CD4-positive, CD25-positive, alpha-beta regulatory T cell (primary cell): ENCODE measurements around the gene COA1. TPM values are rescaled to one million over a fixed set of nuclear protein-coding genes. Genes with fewer than 3 reads are reported as not detected.

ENCODE experiments used
- ATAC-seq, 2 donors: fragments of 150-1000 bp; cut with Tn5 transposase; one replicate each; pipeline ENCODE4 v1.10.0; 2021; ENCODE audit warnings: low read depth in 2 of 2, moderate number of reproducible peaks in 2 of 2, moderate library complexity in 1 of 2
- DNase-seq, 3 donors: peaks; one replicate each; pipeline versions ENCODE4 v3.0.0 to v3.0.0-alpha.2; 2012 to 2022; ENCODE audit warnings: mixed read lengths in 1 of 3
- H3K27ac ChIP-seq: one replicate; pipeline ENCODE4 v1.7.0; 2013; ENCODE audit warnings: mild to moderate bottlenecking, low read length; ENCODE audit not compliant: insufficient read depth, poor library complexity, severe bottlenecking
- H3K27me3 ChIP-seq: one replicate; pipeline ENCODE4 v1.7.0; 2013; ENCODE audit warnings: low read length; ENCODE audit not compliant: control insufficient read depth, insufficient read depth
- H3K36me3 ChIP-seq: one replicate; pipeline ENCODE4 v1.7.0; 2013; ENCODE audit warnings: mild to moderate bottlenecking, low read length, moderate library complexity; ENCODE audit not compliant: control insufficient read depth, insufficient read depth
- H3K4me1 ChIP-seq: 2 replicates; pipeline ENCODE4 v1.7.0; 2013; ENCODE audit warnings: mild to moderate bottlenecking, low read length; ENCODE audit not compliant: insufficient read depth, control insufficient read depth, poor library complexity, severe bottlenecking
- H3K4me3 ChIP-seq: one replicate; pipeline ENCODE4 v1.7.0; 2013; ENCODE audit warnings: low read depth, mild to moderate bottlenecking, low read length, moderate library complexity
- H3K9me3 ChIP-seq, 2 experiments: 1 replicate in 1 of 2; 2 replicates in 1 of 2; pipeline ENCODE4 v1.7.0; 2013; ENCODE audit warnings: low read length in 2 of 2, mild to moderate bottlenecking in 1 of 2, moderate library complexity in 1 of 2; ENCODE audit not compliant: control insufficient read depth in 2 of 2
- H3K27ac Mint-ChIP-seq, 3 donors: one replicate each; pipeline ENCODE4 v1.8.0; 2020 to 2022; ENCODE audit warnings: mild to moderate bottlenecking in 3 of 3, mixed read lengths in 3 of 3, moderate library complexity in 2 of 3
- H3K27me3 Mint-ChIP-seq: one replicate; pipeline ENCODE4 v1.8.0; 2022; ENCODE audit warnings: mild to moderate bottlenecking, mixed read lengths
- H3K36me3 Mint-ChIP-seq: one replicate; pipeline ENCODE4 v1.8.0; 2020; ENCODE audit warnings: mixed read lengths
- H3K4me1 Mint-ChIP-seq, 4 donors: one replicate each; pipeline ENCODE4 v1.8.0; 2020 to 2022; ENCODE audit warnings: mixed read lengths in 4 of 4, mild to moderate bottlenecking in 1 of 4
- H3K4me3 Mint-ChIP-seq, 4 donors: one replicate each; pipeline ENCODE4 v1.8.0; 2020 to 2022; ENCODE audit warnings: mild to moderate bottlenecking in 4 of 4, mixed read lengths in 4 of 4, moderate library complexity in 3 of 4
- H3K9me3 Mint-ChIP-seq, 7 donors: one replicate each; pipeline ENCODE4 v1.8.0; 2020 to 2022; ENCODE audit warnings: mixed read lengths in 7 of 7, mild to moderate bottlenecking in 3 of 7, moderate library complexity in 2 of 7
- polyA plus RNA-seq, 4 donors: library from polyadenylated mRNA; unstranded; fragments of 300-500 nt; fragmentation: Illumina TruSeq; gene quantifications; one replicate each; pipeline ENCODE4 v1.2.3, GENCODE V29; 2021
- total RNA-seq: library from RNA; stranded (reverse); gene quantifications from one replicate; pipeline ENCODE4 v1.2.3, GENCODE V29; 2022

COA1 gene
- total and polyA plus RNA-seq, 5 donors from 2014 or later: 41.3 to 65.8 (median 48.6) TPM

- H3K4me3 ChIP-seq: no peak overlapping the region
- no peaks in the 10 kb centered on the region for H3K9me3 ChIP-seq
- peaks cover 78% of the 10 kb centered on the region for H3K36me3 ChIP-seq
- no peak for DNase-seq
- peaks cover 42% of the 10 kb centered on the region for H3K4me1 ChIP-seq
- Mint-ChIP-seq H3K27me3 (no peaks in the 10 kb centered on the region), H3K27ac (peak overlapping the region in 2 of 3 donors; percentile 57 to 63), H3K4me3 (no peak overlapping the region), H3K4me1 (peaks cover 58 to 88% (median 66%) of the 10 kb centered on the region in 4 donors), H3K9me3 (no peaks in the 10 kb centered on the region), H3K36me3 (peaks cover 46% of the 10 kb centered on the region)
- H3K27me3 ChIP-seq: no peaks in the 10 kb centered on the region
- no peak overlapping the region for H3K27ac ChIP-seq
- no peak for ATAC-seq
Measured at GRCh38 chr7:43626695-43627094, 102.6 kb downstream of the COA1 start.

GRCh38 chr7:43625980-43626379, 103.3 kb downstream of the COA1 start:
- Histone ChIP-seq H3K36me3 (peaks cover 79% of the 10 kb centered on the region), H3K4me1 (peaks cover 49% of the 10 kb centered on the region), H3K27me3 (no peaks in the 10 kb centered on the region), H3K4me3 (peak overlapping the region; percentile 9), H3K9me3 (no peaks in the 10 kb centered on the region), H3K27ac (peak overlapping the region; percentile 61)
- no peak for DNase-seq
- peak overlapping the region; percentile 57 to 83 (median 70) for H3K27ac Mint-ChIP-seq
- no peaks in the 10 kb centered on the region for H3K9me3 Mint-ChIP-seq
- H3K27me3 Mint-ChIP-seq: no peaks in the 10 kb centered on the region
- peak overlapping the region in 3 of 4 donors; percentile 8 to 42 (median 14) for H3K4me3 Mint-ChIP-seq
- peaks cover 60 to 87% (median 66%) of the 10 kb centered on the region in 4 donors for H3K4me1 Mint-ChIP-seq
- ATAC-seq: no peak
- H3K36me3 Mint-ChIP-seq: peaks cover 42% of the 10 kb centered on the region

DNA sequence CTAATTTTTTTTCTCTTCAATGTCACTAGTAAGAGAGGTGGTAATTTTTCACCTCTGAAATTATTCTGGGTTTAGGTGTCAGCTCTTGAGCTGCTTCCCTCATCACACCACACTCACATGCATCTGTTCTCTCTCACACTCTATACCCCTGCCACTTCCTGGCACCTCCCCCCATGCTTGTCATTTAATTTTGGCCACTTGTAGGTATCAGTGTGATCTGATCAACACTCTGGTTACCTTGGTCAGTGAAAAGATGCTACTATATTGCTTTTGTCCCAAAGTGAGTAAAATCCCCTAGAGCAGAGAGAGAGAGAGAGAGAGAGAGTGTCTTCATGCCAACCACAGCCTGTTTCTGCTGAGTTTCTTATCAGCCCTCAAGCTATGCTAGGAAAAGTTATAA, 103.9 kb downstream of the COA1 start:
- peak overlapping the region; percentile 8 to 49 (median 24) for H3K4me3 Mint-ChIP-seq
- peak overlapping the region; percentile 9 for H3K4me3 ChIP-seq
- DNase-seq (peak in 2 of 3 donors; percentile 46 to 55), ATAC-seq (peak; percentile 72 to 83)
- H3K36me3 ChIP-seq: peaks cover 77% of the 10 kb centered on the region
- peaks cover 51% of the 10 kb centered on the region for H3K4me1 ChIP-seq
- peak overlapping the region; percentile 57 to 83 (median 70) for H3K27ac Mint-ChIP-seq
- no peaks in the 10 kb centered on the region for H3K9me3 Mint-ChIP-seq
- H3K4me1 Mint-ChIP-seq: peaks cover 54 to 86% (median 63%) of the 10 kb centered on the region in 4 donors
- no peaks in the 10 kb centered on the region for H3K9me3 ChIP-seq
- no peaks in the 10 kb centered on the region for H3K27me3 ChIP-seq
- H3K27me3 Mint-ChIP-seq: no peaks in the 10 kb centered on the region
- peak overlapping the region; percentile 61 for H3K27ac ChIP-seq
- H3K36me3 Mint-ChIP-seq: peaks cover 40% of the 10 kb centered on the region

- peak overlapping the region in 1 of 4 donors; percentile 8 for H3K4me3 Mint-ChIP-seq
- peaks cover 54% of the 10 kb centered on the region for H3K4me1 ChIP-seq
Measured at GRCh38 chr7:43624156-43624555, 105.2 kb downstream of the COA1 start.

GRCh38 chr7:43621729-43622448, 107.4 kb downstream of the COA1 start:
- DNase-seq: peak in 1 of 3 donors; percentile 11
- Mint-ChIP-seq H3K27ac (peak overlapping the region; percentile 42 to 94 (median 60)), H3K27me3 (no peaks in the 10 kb centered on the region), H3K9me3 (no peaks in the 10 kb centered on the region), H3K36me3 (peaks cover 23% of the 10 kb centered on the region), H3K4me1 (peaks cover 29 to 59% (median 44%) of the 10 kb centered on the region in 4 donors), H3K4me3 (peak overlapping the region in 3 of 4 donors; percentile 13 to 51 (median 48))
- ATAC-seq: no peak
- Histone ChIP-seq H3K36me3 (peaks cover 76% of the 10 kb centered on the region), H3K9me3 (no peaks in the 10 kb centered on the region), H3K27me3 (no peaks in the 10 kb centered on the region), H3K27ac (peak overlapping the region; percentile 55), H3K4me3 (peak overlapping the region; percentile 49), H3K4me1 (peaks cover 65% of the 10 kb centered on the region)

More at GRCh38 chr7:43624156-43624555, 105.2 kb downstream of the COA1 start:
- Mint-ChIP-seq H3K4me1 (peaks cover 47 to 79% (median 59%) of the 10 kb centered on the region in 4 donors), H3K27ac (peak overlapping the region in 1 of 3 donors; percentile 57), H3K9me3 (no peaks in the 10 kb centered on the region), H3K36me3 (peaks cover 34% of the 10 kb centered on the region), H3K27me3 (no peaks in the 10 kb centered on the region)
- Histone ChIP-seq H3K27me3 (no peaks in the 10 kb centered on the region), H3K27ac (peak overlapping the region; percentile 17), H3K4me3 (peak overlapping the region; percentile 9), H3K9me3 (no peaks in the 10 kb centered on the region), H3K36me3 (peaks cover 77% of the 10 kb centered on the region)
- ATAC-seq (no peak), DNase-seq (no peak)

GRCh38 chr7:43619213-43620012, 109.9 kb downstream of the COA1 start:
- peak overlapping the region; percentile 39 for H3K27ac ChIP-seq
- no peak overlapping the region for H3K4me3 Mint-ChIP-seq
- ATAC-seq (no peak), DNase-seq (no peak)
- H3K27me3 Mint-ChIP-seq: no peaks in the 10 kb centered on the region
- no peaks in the 10 kb centered on the region for H3K9me3 ChIP-seq
- peaks cover 69% of the 10 kb centered on the region for H3K36me3 ChIP-seq
- H3K27ac Mint-ChIP-seq: no peak overlapping the region
- H3K4me3 ChIP-seq: no peak overlapping the region
- no peaks in the 10 kb centered on the region for H3K9me3 Mint-ChIP-seq
- H3K27me3 ChIP-seq: no peaks in the 10 kb centered on the region
- peaks cover 11 to 47% (median 38%) of the 10 kb centered on the region in 4 donors for H3K4me1 Mint-ChIP-seq
- peaks cover 19% of the 10 kb centered on the region for H3K36me3 Mint-ChIP-seq
- peaks cover 44% of the 10 kb centered on the region for H3K4me1 ChIP-seq

DNA sequence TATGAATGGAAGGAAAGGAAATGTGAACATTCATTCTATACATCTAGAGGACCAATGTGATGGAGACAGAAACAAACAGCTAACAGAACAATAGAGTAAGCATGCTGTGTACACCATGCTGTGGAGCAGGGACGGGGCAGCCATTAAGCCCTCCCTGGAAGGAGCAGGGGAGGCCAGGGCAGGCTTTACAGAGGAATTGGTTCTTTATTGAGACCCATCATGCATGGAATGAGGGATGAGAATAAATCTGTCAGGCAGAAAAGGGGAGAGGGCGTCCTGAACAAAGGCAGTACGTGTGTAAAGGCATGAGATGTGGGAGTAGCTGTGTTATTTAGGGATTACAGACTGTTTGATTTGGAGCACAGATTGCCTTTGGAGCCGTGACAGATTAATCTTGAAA, 111.2 kb downstream of the COA1 start:
- H3K36me3 ChIP-seq: peaks cover 58% of the 10 kb centered on the region
- H3K9me3 Mint-ChIP-seq: no peaks in the 10 kb centered on the region
- ATAC-seq (no peak), DNase-seq (no peak)
- no peaks in the 10 kb centered on the region for H3K27me3 ChIP-seq
- H3K27ac ChIP-seq: no peak overlapping the region
- H3K36me3 Mint-ChIP-seq: peaks cover 26% of the 10 kb centered on the region
- H3K4me3 ChIP-seq: no peak overlapping the region
- H3K4me1 Mint-ChIP-seq: peaks cover 14 to 46% (median 41%) of the 10 kb centered on the region in 4 donors
- H3K27me3 Mint-ChIP-seq: no peaks in the 10 kb centered on the region
- no peak overlapping the region for H3K27ac Mint-ChIP-seq
- H3K9me3 ChIP-seq: no peaks in the 10 kb centered on the region
- H3K4me3 Mint-ChIP-seq: no peak overlapping the region
- H3K4me1 ChIP-seq: peaks cover 43% of the 10 kb centered on the region
